Mucosa of descending colon (tissue), 3 donors: ENCODE results near the gene SHC2. TPM values are rescaled to one million over a fixed set of nuclear protein-coding genes. Genes with fewer than 3 reads are reported as not detected.

Source experiments
- ATAC-seq: fragments of 200-7000 bp; cut with Tn5 transposase; one replicate; pipeline ENCODE4 v1.9.1; 2020; ENCODE audit warnings: mild to moderate bottlenecking, moderate library complexity
- DNase-seq, 3 donors: peaks; one replicate each; pipeline ENCODE4 v3.0.0-alpha.2; 2020
- H3K36me3 ChIP-seq: fragments of 200-600 bp; one replicate; pipeline ENCODE4 v1.8.0; 2021; ENCODE audit warnings: low read depth, mild to moderate bottlenecking
- H3K4me1 ChIP-seq: fragments of 200-600 bp; one replicate; pipeline ENCODE4 v1.8.0; 2021; ENCODE audit warnings: low read depth, mild to moderate bottlenecking
- H3K4me3 ChIP-seq: fragments of 200-600 bp; one replicate; pipeline ENCODE4 v1.8.0; 2021; ENCODE audit warnings: mild to moderate bottlenecking
- H3K9me3 ChIP-seq: fragments of 200-600 bp; one replicate; pipeline ENCODE4 v1.8.0; 2021; ENCODE audit warnings: mild to moderate bottlenecking
- intact Hi-C, 2 donors: fragments of 100-400 bp; cut with DNase I in 1 of 2; cut with micrococcal nuclease in 1 of 2; formaldehyde crosslinking; loops; one replicate each; pipeline versions ENCODE4 v1.11.0 to v1.11.1; 2022; cut with DNase I, micrococcal nuclease
- total RNA-seq, 3 donors: library from RNA; stranded (reverse); fragmentation: NEBNext Ultra II Directional in 2 of 3; extraction: Animal tissue kit (Norgen Biotek cat#: 25700) in 2 of 3; gene quantifications; one replicate each; pipeline versions ENCODE4 v1.2.1 to v1.2.4, GENCODE V29; 2021 to 2023
- TF ChIP-seq, protein P1 (sequence below): fragments of 200-600 bp; IDR thresholded peaks from one replicate; pipeline ENCODE4 v1.8.0; 2022; ENCODE audit warnings: antibody characterized with exemption, mild to moderate bottlenecking
- donor health status: DM: no; HTN: no; CAD: no; lungs with moderate emphysema.
- donor health status: DM: no; HTN: no; CAD: no.
- donor health status: DM: no; HTN: yes; CAD: no.

SHC2 gene
- total RNA-seq, 3 donors from 2014 or later: 5.3 to 39.3 (median 6.0) TPM

DNA sequence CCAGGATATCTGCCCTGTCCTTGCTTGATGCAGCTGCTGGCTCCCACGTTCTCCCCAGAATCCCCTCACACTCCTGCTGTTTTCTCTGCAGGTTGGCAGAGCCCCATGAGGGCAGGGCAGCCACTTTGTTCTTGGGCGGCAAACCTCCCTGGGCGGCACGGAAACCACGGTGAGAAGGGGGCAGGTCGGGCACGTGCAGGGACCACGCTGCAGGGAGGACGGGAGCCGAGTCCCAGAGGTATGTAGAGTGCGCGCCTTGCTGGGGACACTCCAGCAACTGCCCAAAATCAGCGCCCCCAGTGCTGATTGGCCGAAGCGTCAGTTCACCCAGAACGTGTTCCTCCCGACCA is 86.0 kb downstream of the SHC2 start:
- intact Hi-C loops: no loop called here
- no peaks in the 10 kb centered on the region for H3K4me1 ChIP-seq
- H3K4me3 ChIP-seq: no peak overlapping the region
- TF ChIP-seq, protein P1, sequence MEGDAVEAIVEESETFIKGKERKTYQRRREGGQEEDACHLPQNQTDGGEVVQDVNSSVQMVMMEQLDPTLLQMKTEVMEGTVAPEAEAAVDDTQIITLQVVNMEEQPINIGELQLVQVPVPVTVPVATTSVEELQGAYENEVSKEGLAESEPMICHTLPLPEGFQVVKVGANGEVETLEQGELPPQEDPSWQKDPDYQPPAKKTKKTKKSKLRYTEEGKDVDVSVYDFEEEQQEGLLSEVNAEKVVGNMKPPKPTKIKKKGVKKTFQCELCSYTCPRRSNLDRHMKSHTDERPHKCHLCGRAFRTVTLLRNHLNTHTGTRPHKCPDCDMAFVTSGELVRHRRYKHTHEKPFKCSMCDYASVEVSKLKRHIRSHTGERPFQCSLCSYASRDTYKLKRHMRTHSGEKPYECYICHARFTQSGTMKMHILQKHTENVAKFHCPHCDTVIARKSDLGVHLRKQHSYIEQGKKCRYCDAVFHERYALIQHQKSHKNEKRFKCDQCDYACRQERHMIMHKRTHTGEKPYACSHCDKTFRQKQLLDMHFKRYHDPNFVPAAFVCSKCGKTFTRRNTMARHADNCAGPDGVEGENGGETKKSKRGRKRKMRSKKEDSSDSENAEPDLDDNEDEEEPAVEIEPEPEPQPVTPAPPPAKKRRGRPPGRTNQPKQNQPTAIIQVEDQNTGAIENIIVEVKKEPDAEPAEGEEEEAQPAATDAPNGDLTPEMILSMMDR: no peak
- DNase-seq (no peak), ATAC-seq (no peak)
- no peaks in the 10 kb centered on the region for H3K36me3 ChIP-seq
- H3K9me3 ChIP-seq: no peaks in the 10 kb centered on the region

GRCh38 chr19:374183-374885 is 86.5 kb downstream of the SHC2 start:
- DNase-seq (no peak), ATAC-seq (no peak)
- Histone ChIP-seq H3K4me3 (no peak overlapping the region), H3K4me1 (no peaks in the 10 kb centered on the region), H3K36me3 (no peaks in the 10 kb centered on the region), H3K9me3 (no peaks in the 10 kb centered on the region)
- intact Hi-C loops: no loop called here
- TF ChIP-seq, protein P1: no peak

GRCh38 chr19:373391-374182 is 87.2 kb downstream of the SHC2 start:
- H3K36me3 ChIP-seq: no peaks in the 10 kb centered on the region
- H3K4me3 ChIP-seq: no peak overlapping the region
- DNase-seq (no peak), ATAC-seq (no peak)
- TF ChIP-seq, protein P1: no peak
- H3K4me1 ChIP-seq: no peaks in the 10 kb centered on the region
- no peaks in the 10 kb centered on the region for H3K9me3 ChIP-seq
- intact Hi-C loops: no loop called here

DNA sequence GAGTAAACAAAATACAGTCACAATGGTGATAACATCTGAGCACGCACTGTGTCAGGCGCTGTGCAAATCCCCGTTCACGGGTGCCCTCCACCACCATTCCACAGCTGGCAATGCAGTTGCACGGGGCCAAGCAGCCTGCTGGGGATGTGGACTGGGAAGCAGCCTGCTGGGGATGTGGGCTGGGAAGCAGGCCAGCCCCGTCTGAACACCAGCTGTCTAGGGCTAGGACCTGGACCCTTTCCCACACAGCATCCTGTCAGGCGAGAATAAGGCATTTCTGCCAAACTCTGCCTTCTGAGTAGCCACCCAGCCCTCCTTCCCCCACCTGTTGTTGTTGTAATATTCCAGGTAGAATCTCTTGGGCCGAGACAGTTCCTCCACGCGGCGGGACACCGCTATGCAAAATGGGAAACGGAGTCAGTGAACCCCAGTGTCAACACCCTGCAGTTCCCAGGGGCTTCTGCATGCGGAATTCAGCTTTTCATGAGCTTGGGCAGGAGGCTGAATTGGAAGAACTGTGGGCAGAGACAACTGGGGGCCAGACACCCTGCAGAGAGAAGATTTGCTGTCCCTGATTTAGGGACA is 88.4 kb downstream of the SHC2 start:
- Histone ChIP-seq H3K9me3 (no peaks in the 10 kb centered on the region), H3K4me1 (no peaks in the 10 kb centered on the region), H3K4me3 (no peak overlapping the region), H3K36me3 (no peaks in the 10 kb centered on the region)
- peak; percentile 53 for ATAC-seq
- DNase-seq: peak in 1 of 3 donors; percentile 28
- TF ChIP-seq, protein P1: no peak
- intact Hi-C loops: no loop called here

GRCh38 chr19:371501-372168 is 89.2 kb downstream of the SHC2 start:
- DNase-seq (no peak), ATAC-seq (peak; percentile 58)
- Histone ChIP-seq H3K36me3 (no peaks in the 10 kb centered on the region), H3K4me1 (no peaks in the 10 kb centered on the region), H3K4me3 (no peak overlapping the region), H3K9me3 (no peaks in the 10 kb centered on the region)
- TF ChIP-seq, protein P1: no peak
- intact Hi-C loops: no loop called here
